ENCODE data around the gene ADGRF4. TPM values are rescaled to one million over a fixed set of nuclear protein-coding genes. Genes with fewer than 3 reads are reported as not detected.

The ADGRF4 gene
- total RNA-seq, 2 experiments from 2014 or later = not detected

GRCh38 chr6:47710295-47710694 is 11.9 kb downstream of the ADGRF4 start:
- intact Hi-C loops (cut with micrococcal nuclease) = no loop called here

GRCh38 chr6:47713200-47713599 is 14.8 kb downstream of the ADGRF4 start:
- intact Hi-C loops (cut with micrococcal nuclease) = no loop called here
- POLR2A ChIA-PET = no interaction called here
- no peaks in the 10 kb centered on the region for H3K36me3 Mint-ChIP-seq (ENCODE audit: low read depth)
- CTCF ChIA-PET = interaction anchor here (1.1 kb wide), 2 partner anchors 66 to 82 kb away, joined by 3 read pairs; no protein-coding TSS in a partner anchor
- H3K27ac Mint-ChIP-seq = no peak overlapping the region
- TF ChIP-seq CTCF (IDR thresholded peaks at IDR 0.05) = no peak
- H3K27me3 Mint-ChIP-seq = peaks cover 5% of the 10 kb centered on the region
- no peak for ATAC-seq
- H3K9me3 Mint-ChIP-seq = no peaks in the 10 kb centered on the region
- DNase-seq = no peak
- H3K4me1 Mint-ChIP-seq (ENCODE audit: low read depth) = peaks cover 26% of the 10 kb centered on the region
- H3K4me3 Mint-ChIP-seq = no peak overlapping the region

More at GRCh38 chr6:47710295-47710694, 11.9 kb downstream of the ADGRF4 start:
- no peak overlapping the region for H3K4me3 Mint-ChIP-seq
- no peaks in the 10 kb centered on the region for H3K9me3 Mint-ChIP-seq
- POLR2A ChIA-PET = no interaction called here
- H3K36me3 Mint-ChIP-seq (ENCODE audit: low read depth) = no peaks in the 10 kb centered on the region
- no peak for DNase-seq
- CTCF ChIA-PET = interaction anchor here (1.2 kb wide), 1 partner anchor 16 kb away, joined by 3 read pairs; no protein-coding TSS in a partner anchor
- H3K4me1 Mint-ChIP-seq (ENCODE audit: low read depth) = peaks cover 8% of the 10 kb centered on the region
- no peak for TF ChIP-seq CTCF (IDR thresholded peaks at IDR 0.05)
- ATAC-seq = no peak
- H3K27ac Mint-ChIP-seq = no peak overlapping the region
- H3K27me3 Mint-ChIP-seq = peaks cover 10% of the 10 kb centered on the region

DNA sequence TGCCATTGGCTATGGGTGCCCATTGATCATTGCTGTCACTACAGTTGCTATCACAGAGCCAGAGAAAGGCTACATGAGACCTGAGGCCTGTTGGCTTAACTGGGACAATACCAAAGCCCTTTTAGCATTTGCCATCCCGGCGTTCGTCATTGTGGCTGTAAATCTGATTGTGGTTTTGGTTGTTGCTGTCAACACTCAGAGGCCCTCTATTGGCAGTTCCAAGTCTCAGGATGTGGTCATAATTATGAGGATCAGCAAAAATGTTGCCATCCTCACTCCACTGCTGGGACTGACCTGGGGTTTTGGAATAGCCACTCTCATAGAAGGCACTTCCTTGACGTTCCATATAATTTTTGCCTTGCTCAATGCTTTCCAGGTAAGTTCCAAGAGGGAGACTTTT is 16.4 kb downstream of the ADGRF4 start:
- POLR2A ChIA-PET = no interaction called here
- CTCF ChIA-PET = no interaction called here
- H3K4me3 Mint-ChIP-seq = no peak overlapping the region
- peaks cover 26% of the 10 kb centered on the region for H3K4me1 Mint-ChIP-seq (ENCODE audit: low read depth)
- no peak overlapping the region for H3K27ac Mint-ChIP-seq
- TF ChIP-seq CTCF (IDR thresholded peaks at IDR 0.05) = no peak
- no peaks in the 10 kb centered on the region for H3K36me3 Mint-ChIP-seq (ENCODE audit: low read depth)
- no peaks in the 10 kb centered on the region for H3K9me3 Mint-ChIP-seq
- peak; percentile 58 for DNase-seq
- H3K27me3 Mint-ChIP-seq = peaks cover 3% of the 10 kb centered on the region
- intact Hi-C loops (cut with micrococcal nuclease) = no loop called here
- peak; percentile 47 for ATAC-seq

DNA sequence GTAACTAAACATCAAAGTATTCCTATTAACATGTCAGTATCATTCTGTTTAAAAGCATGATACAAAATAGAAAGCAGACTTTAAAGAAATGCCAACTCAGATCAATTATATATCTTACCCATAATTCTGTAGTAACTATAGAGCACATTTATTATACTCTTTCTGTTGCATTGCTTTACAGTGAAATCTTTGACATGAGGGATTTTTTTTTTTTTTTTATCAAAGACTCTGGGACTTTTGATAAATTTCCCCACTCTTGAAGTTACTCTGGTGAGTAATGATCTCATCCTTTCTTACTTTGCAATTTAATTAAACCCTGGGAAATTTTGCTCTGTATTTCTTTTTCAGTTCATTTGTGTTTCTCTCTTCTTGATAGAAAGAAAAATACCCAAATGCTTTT is 17.4 kb downstream of the ADGRF4 start:
- intact Hi-C loops (cut with micrococcal nuclease) = no loop called here
- Mint-ChIP-seq H3K4me1 (ENCODE audit: low read depth) (peaks cover 26% of the 10 kb centered on the region), H3K9me3 (no peaks in the 10 kb centered on the region), H3K27me3 (peaks cover 3% of the 10 kb centered on the region), H3K4me3 (no peak overlapping the region), H3K27ac (peak overlapping the region; percentile 55), H3K36me3 (ENCODE audit: low read depth) (no peaks in the 10 kb centered on the region)
- ChIA-PET POLR2A (interaction anchor here (1.2 kb wide), 1 partner anchor 14 kb away, joined by 4 read pairs; no protein-coding TSS in a partner anchor), CTCF (no interaction called here)
- peak; percentile 82 for ATAC-seq
- no peak for TF ChIP-seq CTCF (IDR thresholded peaks at IDR 0.05)
- no peak for DNase-seq

DNA sequence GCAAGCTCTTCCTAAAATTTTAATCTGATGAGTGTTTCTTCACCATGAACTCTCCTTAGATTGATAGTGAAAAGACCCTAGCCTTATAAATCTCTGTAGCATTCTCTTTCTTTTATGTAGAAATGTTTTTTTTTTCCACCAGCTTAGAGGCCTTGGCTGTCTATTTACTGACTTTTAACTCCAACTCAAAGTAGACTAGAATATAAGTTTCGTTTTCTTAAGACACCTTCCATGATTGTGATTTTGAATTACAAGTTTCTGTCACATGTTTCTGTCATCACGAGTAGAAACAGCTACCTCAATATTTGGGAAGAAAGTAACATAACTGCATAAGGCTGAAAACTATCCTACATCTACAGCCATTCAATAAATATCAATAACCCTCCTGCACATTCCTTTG is 17.8 kb downstream of the ADGRF4 start:
- peaks cover 3% of the 10 kb centered on the region for H3K27me3 Mint-ChIP-seq
- DNase-seq = no peak
- H3K27ac Mint-ChIP-seq = peak overlapping the region; percentile 48
- intact Hi-C loops (cut with micrococcal nuclease) = no loop called here
- peaks cover 26% of the 10 kb centered on the region for H3K4me1 Mint-ChIP-seq (ENCODE audit: low read depth)
- ChIA-PET CTCF (no interaction called here), POLR2A (interaction anchor here (1.2 kb wide), 1 partner anchor 13 kb away, joined by 4 read pairs; no protein-coding TSS in a partner anchor)
- no peaks in the 10 kb centered on the region for H3K9me3 Mint-ChIP-seq
- peak; percentile 17 for ATAC-seq
- no peaks in the 10 kb centered on the region for H3K36me3 Mint-ChIP-seq (ENCODE audit: low read depth)
- no peak for TF ChIP-seq CTCF (IDR thresholded peaks at IDR 0.05)
- H3K4me3 Mint-ChIP-seq = no peak overlapping the region

Measured in activated CD8-positive, alpha-beta T cell treated with anti-CD3 and anti-CD28 coated beads for 36 hours (primary cell).